Stimulated activated CD8-positive, alpha-beta memory T cell treated with anti-CD3 and anti-CD28 coated beads, Interleukin-15, amount 100 ng/mL, for 4 hours (primary cell): ENCODE results near the gene PLLP.

ENCODE experiments used
- DNase-seq, 2 donors: peaks; one replicate each; pipeline ENCODE4 v3.0.0-alpha.2; 2020; ENCODE audit warnings: low read depth in 2 of 2

Gene PLLP

DNA sequence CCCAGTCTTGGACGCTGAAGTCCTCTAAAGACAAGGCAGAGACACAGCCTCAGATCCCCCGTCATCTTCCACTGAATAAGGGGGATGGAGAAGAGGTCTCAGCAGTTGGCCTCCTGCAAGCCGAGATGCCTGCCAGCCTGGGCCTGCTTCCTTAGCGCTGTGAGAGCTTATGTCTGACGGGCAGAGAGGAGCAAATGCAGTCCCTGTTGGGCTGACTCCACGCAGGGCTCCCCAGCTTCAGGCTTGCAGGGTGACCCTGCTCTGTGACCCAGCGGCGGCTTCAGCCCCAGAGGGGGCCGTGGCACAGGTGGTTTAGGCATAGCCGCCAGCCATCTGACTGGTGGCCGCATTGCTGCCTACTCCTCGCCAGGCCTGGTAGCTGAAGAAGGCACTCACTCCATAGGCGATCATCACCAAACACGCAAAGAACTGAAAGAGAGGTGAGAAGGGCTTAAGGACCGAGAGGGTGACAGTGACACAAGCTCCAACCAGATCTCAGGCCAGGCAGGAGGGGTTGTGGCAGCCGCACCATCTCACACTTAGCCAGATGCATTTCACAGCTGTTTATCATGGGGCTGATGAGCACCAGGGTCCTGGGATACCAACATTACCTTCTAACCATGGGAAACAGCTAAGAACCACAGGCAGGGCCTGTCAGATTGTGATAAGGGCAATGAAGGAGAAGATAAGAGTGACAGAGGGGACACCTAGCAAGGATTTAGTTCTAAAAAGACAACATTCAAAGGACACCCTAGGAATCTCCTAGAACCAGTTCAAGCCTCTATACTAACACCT lies 27.7 kb downstream of the PLLP start:
- no peak for DNase-seq

DNA sequence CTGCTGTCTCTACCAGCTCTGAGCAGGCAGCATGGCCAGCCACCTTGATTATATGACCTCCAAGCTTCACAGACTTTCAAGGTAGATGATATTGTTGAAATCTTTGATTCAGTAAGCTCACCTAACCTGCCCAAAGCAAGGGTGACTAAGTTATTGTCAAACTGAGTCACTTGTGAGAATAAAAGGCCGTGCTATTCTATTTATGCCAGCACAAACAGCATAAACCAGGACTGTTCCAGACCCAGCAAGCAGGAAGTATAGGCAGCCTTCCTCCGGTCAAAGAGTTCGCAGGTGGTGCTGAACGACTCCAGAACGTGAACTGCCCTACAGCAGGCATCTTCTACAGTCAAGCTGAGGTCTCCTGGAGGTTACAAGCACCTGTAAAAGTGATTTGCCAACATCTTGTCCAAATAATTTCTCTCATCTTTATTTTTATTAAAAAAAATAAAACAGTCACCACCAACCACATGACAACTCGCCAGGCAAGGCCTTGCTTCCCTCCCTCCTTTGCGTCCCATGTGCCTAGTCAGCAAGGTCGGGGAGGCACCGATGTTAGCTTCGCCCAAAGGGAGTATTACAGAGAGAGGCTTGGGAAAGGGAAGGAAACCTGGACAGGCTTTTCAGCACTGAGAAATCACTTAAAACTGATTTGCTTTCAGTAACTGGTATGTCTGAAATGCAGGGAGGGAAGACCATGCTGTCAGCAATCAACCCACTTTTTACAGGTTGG lies 28.6 kb downstream of the PLLP start:
- no peak for DNase-seq

DNA sequence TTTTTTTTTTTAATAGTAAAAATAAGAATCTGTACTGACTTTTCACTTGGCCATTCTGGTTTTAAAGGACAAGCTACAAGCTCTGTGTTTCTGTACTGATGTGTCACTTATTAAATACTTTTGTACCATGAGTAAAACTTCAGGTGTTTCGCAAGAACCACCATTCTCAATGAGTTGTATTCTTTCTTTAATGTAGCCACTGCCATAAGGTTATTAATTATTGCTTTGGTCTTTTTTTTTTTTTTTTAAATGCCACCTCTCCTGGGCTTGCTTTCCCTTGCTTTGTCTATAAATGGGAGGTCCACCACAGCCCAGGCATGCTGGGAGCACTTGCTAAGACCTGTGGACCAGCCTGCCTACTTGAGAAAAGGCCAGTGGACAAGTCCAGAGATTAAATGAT lies 31.0 kb downstream of the PLLP start:
- DNase-seq, result no peak

DNA sequence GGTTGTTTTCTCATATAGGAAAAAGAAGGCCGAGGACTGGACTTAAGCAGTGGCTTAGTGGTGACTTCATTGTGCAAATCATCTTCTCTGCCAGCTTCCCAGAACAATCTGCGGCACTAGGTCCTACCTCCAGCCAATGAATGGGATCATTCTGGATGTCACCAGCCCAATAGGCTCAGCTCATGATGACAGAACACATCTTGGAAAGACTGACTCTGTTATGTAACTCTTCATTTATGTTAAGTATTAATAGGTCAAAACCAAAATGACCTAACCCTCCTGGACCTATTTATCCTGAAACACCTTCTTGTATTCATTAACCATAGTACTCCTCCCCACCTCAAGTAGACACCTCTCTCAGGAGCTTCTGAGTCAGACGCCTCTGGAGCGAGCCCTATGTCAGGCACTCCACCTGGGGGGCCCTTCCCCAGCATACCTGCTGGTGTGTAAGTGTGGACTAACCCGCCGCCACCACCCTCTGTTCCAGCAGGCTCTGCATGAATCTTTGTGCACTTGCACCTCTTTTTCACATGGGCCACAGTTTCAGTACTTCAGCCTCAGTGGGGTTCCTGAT lies 32.2 kb downstream of the PLLP start:
- DNase-seq, result no peak

DNA sequence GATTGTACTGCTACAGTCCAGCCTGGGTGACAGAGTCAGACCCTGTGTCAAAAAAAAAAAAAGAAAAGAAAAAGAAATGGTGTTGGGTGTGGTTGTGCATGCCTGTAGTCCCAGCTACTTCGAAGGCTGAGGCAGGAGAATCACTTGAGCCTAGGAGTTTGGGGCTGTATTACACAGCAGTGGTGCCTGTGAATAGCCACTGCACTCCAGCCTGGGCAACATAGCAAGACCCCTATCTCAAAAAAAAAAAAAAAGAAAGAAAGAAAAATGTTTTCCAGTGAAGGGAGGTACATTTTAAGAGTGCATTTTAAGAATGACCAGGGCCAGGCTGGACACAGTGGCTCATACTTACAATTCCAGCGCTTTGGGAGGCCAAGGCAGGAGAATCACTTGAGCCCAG lies 33.1 kb downstream of the PLLP start:
- no peak for DNase-seq

DNA sequence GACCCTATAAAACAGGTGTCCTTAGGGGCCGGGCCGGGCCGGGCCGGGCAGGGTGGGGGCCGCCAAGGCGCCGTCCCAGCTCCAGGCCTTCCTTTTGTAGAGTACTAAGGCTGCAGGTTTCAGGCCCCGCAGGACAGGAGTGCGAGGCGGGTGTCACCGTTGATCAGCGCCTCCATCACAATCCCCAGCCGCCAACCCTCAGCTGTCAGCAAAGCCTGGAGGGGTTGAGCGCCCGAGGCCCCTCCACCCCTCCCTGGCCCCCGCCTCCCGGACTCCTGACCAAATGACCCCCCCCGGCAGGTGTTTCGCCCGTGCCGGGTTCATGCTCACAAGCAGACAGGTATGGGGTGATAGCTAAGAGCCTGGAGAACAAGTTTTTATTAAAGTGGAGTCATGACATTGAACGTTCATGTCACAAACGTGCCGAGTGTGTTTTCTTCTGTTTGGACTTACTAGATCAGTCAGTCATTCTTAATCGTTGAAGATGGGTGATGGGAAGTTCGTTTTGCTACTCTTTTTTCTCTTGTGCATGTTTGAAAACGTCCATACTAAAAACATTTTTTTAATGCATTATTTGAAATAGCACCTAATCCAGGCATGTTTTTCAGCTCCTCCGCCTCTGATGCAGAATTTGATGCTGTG lies 38.9 kb downstream of the PLLP start:
- DNase-seq, result no peak

DNA sequence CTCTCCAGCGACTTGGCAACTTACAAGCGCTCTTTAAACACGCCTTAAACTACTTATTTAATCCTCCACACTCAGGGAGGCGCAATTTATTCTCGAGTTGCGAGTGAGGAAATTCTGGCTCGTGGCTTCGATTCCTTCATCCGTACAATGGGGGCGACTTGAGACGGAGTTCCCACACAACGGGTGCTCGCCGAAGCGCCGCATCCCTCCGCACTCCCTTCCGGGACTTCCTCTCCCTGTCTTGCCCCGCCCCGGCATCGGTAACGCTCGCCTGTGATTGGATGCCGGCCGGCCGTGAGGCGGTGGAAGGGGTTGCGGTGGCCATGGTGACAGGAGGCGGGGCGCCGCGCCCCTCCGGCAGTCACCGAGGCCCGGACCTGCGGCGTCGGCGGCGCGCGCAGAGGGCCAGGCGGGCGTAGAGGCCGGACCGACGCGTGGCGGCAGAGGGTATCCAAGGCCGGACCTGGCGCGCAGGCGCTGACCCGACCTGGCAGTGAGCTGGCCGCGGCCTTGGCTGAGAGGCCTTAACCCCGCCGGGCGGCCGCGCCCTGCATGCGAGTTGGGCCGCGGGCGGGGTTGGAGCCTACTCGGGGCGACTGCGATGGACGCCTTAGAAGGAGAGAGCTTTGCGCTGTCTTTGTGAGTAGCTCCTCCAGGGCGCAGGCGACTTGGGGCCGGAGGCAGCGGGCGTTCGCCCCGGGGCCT lies 39.6 kb downstream of the PLLP start, which contains the start of gene ARL2BP:
Gene ARL2BP, plus strand, starts transcription at position 493 of the 705 bp plus-strand sequence. Its CDS starts 109 bp downstream, at position 602.
- DNase-seq, result peak; percentile 94 to 96

DNA sequence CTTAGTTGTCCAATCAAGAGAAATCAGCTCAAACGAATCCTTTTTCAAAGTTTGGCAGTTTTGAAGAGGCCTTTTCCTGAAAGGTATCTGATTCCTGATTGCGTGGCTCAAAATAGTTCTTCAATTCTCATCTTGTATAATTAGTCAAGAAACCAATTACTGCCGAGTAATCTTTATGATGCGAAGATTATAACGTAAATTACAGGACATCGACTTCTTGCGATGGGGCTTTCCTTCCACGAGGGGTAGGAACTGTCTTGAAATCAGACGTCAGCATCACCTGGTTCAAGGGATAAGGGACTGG lies 40.1 kb downstream of the PLLP start:
- no peak for DNase-seq

DNA sequence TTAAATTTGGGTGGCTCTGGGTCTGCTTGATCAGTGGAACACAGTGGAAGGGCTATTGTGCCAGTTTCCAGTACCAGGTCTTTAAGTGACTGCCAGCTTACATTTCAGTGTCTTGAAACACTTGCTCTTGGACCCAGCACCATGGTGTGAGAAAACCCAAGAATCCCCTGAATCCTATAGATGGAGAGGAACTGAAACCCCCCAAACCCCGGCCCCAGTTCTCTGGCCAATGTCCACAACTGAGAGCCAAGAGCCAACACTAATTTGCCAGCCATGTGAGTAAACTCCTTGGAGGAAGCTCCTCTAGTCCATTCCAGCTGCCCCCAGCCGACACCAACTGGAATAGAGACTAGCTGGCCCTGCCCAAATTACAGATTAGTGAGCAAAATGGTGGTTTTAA lies 41.8 kb downstream of the PLLP start:
- no peak for DNase-seq

DNA sequence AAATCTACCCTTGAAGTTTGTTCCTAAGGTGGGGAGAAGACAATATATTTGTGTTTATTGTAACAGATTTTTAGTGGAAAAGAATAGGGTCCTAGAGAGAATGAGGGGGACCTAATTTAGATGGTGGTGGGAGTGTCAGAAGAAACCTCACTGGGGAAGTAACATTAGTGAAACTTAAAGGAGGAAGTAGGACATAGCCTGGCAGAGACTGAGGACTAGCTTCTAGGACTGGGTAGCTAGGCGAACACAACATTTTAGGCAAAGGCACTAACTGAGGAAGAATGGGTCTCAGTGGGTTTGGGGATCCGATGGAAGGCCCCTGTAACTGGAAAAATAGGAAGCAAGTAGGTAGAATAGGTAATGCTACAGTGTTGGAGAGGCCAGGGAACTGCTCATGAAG lies 43.6 kb downstream of the PLLP start:
- DNase-seq, result no peak

DNA sequence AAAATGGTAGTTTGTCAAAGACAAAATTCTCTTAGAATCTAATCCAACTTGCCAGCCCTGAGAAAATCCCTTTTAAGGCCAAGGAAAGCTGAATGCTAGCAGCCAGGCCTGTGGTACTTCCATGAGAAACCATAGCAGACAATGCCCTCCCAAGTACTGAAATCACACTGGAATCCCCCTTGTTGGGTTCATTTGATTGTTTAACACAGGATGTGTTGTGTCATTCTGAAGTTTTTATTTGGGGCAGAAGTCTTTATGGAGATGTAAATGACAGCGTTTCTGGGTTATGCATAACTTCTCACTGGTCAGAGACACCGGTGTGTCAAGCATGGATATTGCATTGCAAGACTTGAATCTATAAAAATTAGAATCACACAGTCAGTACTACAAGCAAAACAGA lies 45.4 kb downstream of the PLLP start:
- DNase-seq, result no peak

DNA sequence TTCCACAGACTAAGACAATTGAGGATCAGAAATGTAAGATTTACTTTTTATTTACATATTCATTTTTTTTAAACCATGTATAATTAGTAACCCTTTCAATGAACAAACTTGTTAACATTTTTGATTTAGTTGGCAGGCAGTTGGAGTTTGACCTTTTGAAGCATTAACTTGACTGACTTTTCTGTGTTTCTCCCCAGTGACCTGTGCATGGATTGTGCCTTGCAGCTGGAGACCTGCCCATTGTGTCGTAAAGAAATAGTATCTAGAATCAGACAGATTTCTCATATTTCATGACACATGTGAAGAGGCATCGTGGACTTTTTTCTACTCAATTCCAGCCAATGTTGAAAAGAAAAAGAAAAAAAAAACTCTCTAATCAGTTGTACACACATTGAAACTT lies 45.8 kb downstream of the PLLP start:
- DNase-seq, result no peak

DNA sequence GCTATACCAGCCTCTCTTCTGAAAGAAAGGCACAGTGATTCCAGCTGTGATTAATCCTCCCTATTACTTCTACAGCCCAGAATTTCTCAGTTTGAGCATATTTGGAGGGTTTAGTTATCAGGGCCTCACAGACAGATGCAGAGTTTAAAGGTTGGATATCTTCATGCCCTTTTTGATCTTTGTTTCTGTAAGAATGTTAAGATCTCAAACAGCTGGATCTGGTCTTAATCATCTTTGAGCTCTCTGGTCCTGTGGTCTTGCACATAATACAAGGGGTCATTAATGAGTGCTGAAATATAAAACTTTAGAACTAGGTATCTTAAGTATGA lies 48.5 kb downstream of the PLLP start:
- no peak for DNase-seq

DNA sequence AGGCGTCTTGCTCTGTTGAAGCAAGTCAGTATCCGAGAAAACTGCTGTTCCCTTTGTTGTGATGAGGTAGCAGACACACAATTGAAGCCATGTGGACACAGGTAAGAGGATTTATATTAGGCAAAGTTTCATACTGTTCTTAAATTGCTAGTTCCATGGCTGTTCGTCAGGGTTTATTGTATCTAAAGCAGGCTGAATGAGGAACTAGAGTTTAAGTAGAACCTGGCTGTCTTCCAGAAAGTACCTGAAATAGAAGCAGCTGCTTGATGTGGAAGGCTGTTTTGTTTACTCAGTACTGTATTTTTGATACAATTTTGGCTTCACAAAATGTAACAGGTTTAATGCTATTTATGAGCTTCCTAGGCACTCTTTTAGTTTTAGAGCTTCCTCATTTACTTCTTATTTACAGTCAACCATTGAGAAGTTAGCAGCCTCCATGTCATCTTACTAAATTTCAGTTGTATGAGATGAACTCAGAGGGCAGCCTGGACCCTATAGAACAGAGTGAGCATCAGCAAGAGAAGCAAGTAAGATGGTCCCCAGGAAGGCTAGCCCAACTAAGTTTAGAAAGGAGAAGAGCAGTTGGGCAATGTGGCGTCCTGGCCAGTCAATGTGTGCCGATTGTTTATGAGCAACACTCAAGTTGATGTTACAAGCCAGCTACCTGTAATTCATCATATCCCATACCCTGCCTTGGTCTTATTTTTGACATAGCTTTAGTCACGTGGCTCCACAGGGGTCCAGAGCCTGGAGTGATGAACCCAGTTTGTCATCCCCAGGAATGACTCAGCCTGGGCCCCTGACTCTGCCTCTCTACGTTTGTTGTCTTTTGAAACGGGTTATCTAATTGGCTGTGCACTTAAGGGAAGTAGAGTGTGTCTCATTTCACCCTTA lies 49.1 kb downstream of the PLLP start:
- no peak for DNase-seq

DNA sequence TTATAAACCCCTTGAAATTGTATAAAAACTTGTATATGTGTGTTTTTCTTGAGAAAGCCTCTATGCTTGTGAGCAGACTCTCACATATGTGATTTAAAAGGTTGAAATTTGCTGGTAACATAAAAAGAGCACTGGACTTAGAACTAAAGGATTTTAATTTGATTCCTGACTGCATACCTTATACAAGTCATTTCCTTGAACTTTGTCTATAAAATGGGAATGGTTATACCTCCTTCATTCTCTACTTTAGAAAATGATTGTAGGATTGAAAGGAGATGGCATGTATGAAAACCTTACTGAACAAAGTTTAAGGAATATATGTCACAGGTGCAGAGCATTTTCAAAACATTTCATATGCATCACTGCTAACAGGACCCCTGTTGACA lies 49.8 kb downstream of the PLLP start:
- no peak for DNase-seq

DNA sequence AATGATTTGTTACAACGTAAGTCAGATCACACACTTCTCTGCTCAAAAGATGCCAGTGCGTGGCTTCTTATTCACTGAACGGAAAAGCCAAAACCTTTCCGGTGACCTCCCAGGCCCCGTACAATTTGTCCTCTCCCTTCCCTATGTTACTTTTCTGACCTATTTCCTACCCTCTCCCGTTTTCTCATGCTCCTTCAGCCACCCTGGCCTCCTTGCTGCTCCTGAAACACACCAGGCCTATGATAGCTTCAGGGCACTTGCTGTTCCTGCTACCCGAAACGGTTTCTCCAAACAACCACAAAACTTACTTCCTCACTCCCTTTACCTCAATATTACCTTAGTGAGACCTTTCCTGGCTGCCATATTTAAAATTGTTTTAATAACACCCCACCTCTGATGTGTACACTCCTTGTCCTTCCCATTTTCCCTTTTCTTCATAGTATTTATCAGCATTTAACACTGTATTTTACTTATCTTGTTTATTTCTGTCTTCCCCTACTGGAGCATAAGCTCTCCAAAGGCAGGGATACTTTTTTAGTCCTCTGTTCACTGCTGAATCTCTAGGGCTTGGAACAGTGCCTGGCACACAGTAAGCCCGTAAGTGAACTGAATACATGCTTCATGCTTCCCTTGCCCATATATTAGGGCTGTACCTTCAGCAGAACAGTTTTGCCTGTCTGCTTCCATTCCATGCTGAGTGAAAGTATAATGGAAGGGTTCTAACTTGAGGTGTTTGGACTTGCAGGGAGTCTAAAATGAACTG lies 50.3 kb downstream of the PLLP start:
- DNase-seq, result no peak

DNA sequence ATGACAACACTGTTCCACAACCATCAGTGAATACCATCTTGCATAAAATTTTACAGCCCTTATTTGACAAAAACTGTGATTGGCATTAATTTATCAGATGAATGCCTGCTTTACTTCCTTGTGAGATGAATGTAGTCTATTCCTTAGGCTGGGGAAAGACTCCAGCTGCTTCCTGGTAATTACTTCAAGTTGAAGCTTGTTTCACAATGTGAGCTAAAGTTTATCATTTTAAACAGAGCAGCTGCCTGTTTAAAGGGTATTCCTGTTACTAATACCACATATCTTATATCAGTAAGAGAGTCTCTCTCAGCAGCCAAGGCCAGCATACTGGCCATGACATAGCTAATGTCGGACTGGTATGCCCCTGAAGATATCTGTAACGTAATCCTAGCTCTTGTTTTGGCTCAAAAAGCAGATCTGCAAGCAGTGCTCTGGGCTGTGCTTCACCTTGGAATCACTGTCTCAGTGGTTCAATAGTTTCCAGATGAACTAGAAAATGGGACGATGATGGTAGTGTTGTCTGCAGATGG lies 52.6 kb downstream of the PLLP start:
- no peak for DNase-seq

DNA sequence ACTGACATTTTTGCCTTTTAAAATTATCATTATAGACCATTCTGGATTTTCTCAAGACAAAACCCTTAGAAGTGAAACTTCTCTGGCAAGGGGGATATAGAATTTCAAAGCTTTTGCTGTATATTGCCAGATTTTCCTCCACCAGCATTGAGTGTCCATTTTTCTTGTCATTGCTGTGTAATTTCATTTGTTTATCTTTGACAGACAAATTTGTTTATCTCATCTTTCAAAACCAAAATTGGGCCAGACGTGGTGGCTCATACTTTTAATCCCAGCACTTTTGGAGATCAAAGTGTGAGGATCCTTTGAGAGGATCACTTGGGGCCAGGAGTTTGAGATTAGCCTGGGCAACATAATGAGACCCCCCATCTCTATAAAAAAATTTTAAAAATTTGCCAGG lies 55.4 kb downstream of the PLLP start:
- no peak for DNase-seq

DNA sequence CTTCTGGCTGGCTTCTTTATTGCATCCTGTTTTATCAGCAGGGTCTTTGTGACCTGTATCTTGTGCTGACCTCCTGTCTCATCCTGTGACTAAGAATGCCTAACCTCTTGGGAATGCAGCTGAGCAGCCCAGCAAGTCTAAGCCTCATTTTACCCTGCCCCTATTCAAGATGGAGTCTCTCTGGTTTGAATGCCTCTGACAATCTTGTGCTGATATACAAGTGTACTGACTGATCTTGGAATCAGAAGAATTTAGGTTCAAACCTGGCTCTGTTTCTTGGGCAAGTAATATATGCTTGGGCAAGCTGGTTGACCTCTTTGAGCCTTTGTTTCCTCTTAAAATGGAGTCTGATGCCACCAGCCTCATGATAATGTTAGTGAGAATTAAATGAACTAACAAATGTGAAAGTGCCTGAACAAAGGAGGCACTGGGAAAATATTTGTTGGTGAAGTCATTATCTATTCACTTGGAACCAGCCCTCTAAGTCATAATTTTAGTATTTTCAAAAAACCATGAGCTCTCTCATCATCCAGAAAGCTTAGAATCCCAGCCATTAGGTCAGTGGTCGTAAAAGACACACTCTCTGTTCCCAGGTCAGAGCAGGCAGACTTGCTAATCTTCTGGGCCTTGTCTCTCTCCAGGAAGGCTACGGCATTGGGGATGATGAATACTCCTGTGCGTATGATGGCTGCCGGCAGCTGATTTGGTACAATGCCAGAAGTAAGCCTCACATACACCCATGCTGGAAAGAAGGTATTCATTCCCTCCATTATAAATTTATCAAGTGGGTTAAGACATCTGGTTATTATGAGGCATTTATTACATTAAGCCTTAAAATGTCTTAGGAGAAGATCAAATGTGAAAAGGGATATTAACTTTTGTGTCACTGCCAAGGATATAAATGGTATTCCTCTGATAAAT lies 57.5 kb downstream of the PLLP start:
- no peak for DNase-seq
